Astrocyte (in vitro differentiated cells and primary cell): Measurements from ENCODE around the gene LRRC4. TPM values are rescaled to one million over a fixed set of nuclear protein-coding genes. Genes with fewer than 3 reads are reported as not detected.

ENCODE experiments used
- DNase-seq: peaks from one replicate; pipeline ENCODE4 v3.0.0-alpha.2; 2010; ENCODE audit warnings: low read depth
- FAIRE-seq: peaks from 2 replicates; lab custom pipeline; 2011; peaks lifted over from hg19 to GRCh38; lab: Jason Lieb, UNC
- H2AFZ ChIP-seq: 2 replicates; pipeline ENCODE4 v1.6.0; 2012; ENCODE audit warnings: low read depth, low read length, inconsistent platforms
- H3K27ac ChIP-seq: 2 replicates; pipeline ENCODE4 v1.5.1; 2011; ENCODE audit warnings: low read depth, low read length, inconsistent platforms
- H3K27me3 ChIP-seq: 2 replicates; pipeline ENCODE4 v1.6.0; 2011; ENCODE audit warnings: low read length, inconsistent platforms; ENCODE audit not compliant: insufficient read depth
- H3K36me3 ChIP-seq: 2 replicates; pipeline ENCODE4 v1.5.1; 2011; ENCODE audit warnings: low read length, inconsistent platforms; ENCODE audit not compliant: insufficient read depth
- H3K4me1 ChIP-seq: 2 replicates; pipeline ENCODE4 v1.5.1; 2011; ENCODE audit warnings: low read length, inconsistent platforms; ENCODE audit not compliant: insufficient read depth
- H3K4me2 ChIP-seq: 2 replicates; pipeline ENCODE4 v1.6.0; 2012; ENCODE audit warnings: low read length, inconsistent platforms
- H3K4me3 ChIP-seq: 2 replicates; pipeline ENCODE4 v1.5.1; 2011; ENCODE audit warnings: low read depth, mild to moderate bottlenecking, low read length, inconsistent platforms; ENCODE audit not compliant: insufficient read depth
- H3K79me2 ChIP-seq: 2 replicates; pipeline ENCODE4 v1.6.0; 2012; ENCODE audit warnings: mild to moderate bottlenecking, low read length, inconsistent platforms; ENCODE audit not compliant: insufficient read depth
- H3K9ac ChIP-seq: 2 replicates; pipeline ENCODE4 v1.6.0; 2012; ENCODE audit warnings: mild to moderate bottlenecking, low read length, inconsistent platforms
- H3K9me3 ChIP-seq: 2 replicates; pipeline ENCODE4 v1.5.1; 2012; ENCODE audit warnings: low read depth, mild to moderate bottlenecking, low read length, inconsistent platforms; ENCODE audit not compliant: insufficient read depth
- H4K20me1 ChIP-seq: 2 replicates; pipeline ENCODE4 v1.6.0; 2012; ENCODE audit warnings: low read length, inconsistent platforms; ENCODE audit not compliant: insufficient read depth
- H3K27ac Mint-ChIP-seq: one replicate; pipeline ENCODE4 v1.8.0; 2021; ENCODE audit warnings: mild to moderate bottlenecking, mixed read lengths; ENCODE audit not compliant: unreplicated experiment
- H3K27me3 Mint-ChIP-seq: one replicate; pipeline ENCODE4 v1.8.0; 2021; ENCODE audit warnings: low read depth, mixed read lengths; ENCODE audit not compliant: unreplicated experiment
- H3K36me3 Mint-ChIP-seq: one replicate; pipeline ENCODE4 v1.8.0; 2021; ENCODE audit warnings: low read depth, mixed read lengths; ENCODE audit not compliant: unreplicated experiment
- H3K4me1 Mint-ChIP-seq: one replicate; pipeline ENCODE4 v1.8.0; 2021; ENCODE audit warnings: low read depth, mixed read lengths; ENCODE audit not compliant: unreplicated experiment
- H3K4me3 Mint-ChIP-seq: one replicate; pipeline ENCODE4 v1.8.0; 2021; ENCODE audit warnings: mild to moderate bottlenecking, moderate library complexity, mixed read lengths; ENCODE audit not compliant: unreplicated experiment
- H3K9me3 Mint-ChIP-seq: one replicate; pipeline ENCODE4 v1.8.0; 2021; ENCODE audit warnings: mild to moderate bottlenecking, mixed read lengths; ENCODE audit not compliant: unreplicated experiment
- EZH2 ChIP-seq: IDR thresholded peaks from 2 replicates; pipeline ENCODE4 v1.6.1; 2012; ENCODE audit warnings: mild to moderate bottlenecking, low read length, inconsistent platforms; ENCODE audit not compliant: insufficient read depth
- total RNA-seq: library from RNA; stranded (reverse); gene quantifications from 2 replicates; pipeline ENCODE4 v1.2.1, GENCODE V29; 2021
- TF ChIP-seq, protein P1 (sequence below): IDR thresholded peaks from 2 replicates; pipeline ENCODE4 v1.5.1; 2011; ENCODE audit warnings: low read depth, mild to moderate bottlenecking, inconsistent platforms, low read length, moderate library complexity; ENCODE audit not compliant: insufficient read depth

LRRC4 gene
- total RNA-seq, 1 donor from 2014 or later, result 4.4 TPM

DNA sequence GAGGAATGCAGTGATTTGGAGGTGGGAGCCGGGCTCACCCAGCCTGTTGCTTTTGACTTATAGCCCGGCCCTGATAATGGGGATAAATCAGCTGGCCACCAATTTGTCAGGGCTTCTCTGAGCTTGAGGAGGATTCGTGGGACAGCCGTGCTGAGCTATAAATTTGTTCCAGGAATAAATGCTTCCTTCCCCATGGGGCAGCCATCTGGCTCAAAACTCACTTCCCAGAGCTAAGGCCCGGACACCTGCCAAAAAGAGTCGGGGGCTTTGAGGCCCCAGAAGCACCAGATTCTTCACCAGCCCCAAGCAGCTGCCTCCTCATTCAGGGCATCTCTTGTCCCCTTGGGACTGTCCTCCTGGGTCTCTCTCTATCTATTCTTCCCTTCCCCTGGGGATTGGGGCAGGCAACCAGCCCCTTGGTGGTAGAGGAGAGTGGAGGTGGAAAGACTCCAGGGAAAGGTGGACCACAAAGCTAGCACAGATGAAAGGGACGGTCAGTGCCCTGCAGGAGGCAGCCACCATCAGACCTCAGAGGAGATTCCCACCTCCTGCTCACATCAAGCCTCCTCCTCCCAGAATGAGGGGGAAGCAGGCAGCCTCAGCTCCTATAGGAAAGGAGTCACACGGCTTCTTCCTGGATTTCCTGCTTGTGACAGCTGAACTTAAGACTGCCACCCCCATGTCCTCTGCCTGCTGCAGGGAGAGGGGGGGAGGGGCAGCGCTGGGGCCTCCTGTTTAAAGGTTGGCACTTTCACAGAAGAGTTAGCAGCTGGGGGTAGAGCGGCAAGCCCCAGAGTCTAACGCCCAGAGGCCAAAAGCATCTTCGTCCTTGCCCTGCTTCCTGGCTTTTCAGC is 44.2 kb upstream of the LRRC4 start:
- TF ChIP-seq, protein P1, sequence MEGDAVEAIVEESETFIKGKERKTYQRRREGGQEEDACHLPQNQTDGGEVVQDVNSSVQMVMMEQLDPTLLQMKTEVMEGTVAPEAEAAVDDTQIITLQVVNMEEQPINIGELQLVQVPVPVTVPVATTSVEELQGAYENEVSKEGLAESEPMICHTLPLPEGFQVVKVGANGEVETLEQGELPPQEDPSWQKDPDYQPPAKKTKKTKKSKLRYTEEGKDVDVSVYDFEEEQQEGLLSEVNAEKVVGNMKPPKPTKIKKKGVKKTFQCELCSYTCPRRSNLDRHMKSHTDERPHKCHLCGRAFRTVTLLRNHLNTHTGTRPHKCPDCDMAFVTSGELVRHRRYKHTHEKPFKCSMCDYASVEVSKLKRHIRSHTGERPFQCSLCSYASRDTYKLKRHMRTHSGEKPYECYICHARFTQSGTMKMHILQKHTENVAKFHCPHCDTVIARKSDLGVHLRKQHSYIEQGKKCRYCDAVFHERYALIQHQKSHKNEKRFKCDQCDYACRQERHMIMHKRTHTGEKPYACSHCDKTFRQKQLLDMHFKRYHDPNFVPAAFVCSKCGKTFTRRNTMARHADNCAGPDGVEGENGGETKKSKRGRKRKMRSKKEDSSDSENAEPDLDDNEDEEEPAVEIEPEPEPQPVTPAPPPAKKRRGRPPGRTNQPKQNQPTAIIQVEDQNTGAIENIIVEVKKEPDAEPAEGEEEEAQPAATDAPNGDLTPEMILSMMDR, result no peak
- no peak for TF ChIP-seq EZH2
- no peak overlapping the region for H3K4me2 ChIP-seq
- no peak overlapping the region for H3K27ac ChIP-seq
- peaks cover 15% of the 10 kb centered on the region for H3K4me1 ChIP-seq
- H4K20me1 ChIP-seq, result peaks cover 92% of the 10 kb centered on the region
- no peak overlapping the region for H2AFZ ChIP-seq
- no peaks in the 10 kb centered on the region for H3K27me3 Mint-ChIP-seq
- no peak overlapping the region for H3K27ac Mint-ChIP-seq
- DNase-seq (no peak), FAIRE-seq (no peak)
- H3K4me3 Mint-ChIP-seq, result no peak overlapping the region
- no peak overlapping the region for H3K9ac ChIP-seq
- peaks cover 13% of the 10 kb centered on the region for H3K36me3 ChIP-seq
- peaks cover 23% of the 10 kb centered on the region for H3K36me3 Mint-ChIP-seq
- H3K27me3 ChIP-seq, result no peaks in the 10 kb centered on the region
- no peaks in the 10 kb centered on the region for H3K9me3 ChIP-seq
- peaks cover 13% of the 10 kb centered on the region for H3K4me1 Mint-ChIP-seq
- H3K79me2 ChIP-seq, result no peaks in the 10 kb centered on the region
- H3K4me3 ChIP-seq, result no peak overlapping the region
- no peaks in the 10 kb centered on the region for H3K9me3 Mint-ChIP-seq

DNA sequence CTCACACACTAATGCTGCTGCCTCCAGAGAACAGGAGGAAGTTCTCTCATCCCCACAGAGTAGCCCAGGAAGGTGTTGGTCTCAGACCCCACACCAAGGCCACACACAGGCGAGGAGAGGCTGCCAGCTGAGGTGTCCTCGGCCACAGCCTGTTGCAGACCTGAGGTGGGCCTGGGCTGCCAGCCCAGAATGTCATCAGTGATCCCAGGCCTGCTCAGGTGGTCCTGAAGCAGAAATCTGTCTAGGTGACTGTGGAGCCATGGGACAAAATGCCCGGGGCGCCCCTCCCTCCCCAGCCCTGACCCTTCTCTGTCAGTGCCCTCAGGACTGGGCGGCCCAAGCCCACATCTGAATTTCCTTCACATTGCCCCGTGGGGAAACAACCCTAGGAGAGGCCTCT is 43.5 kb upstream of the LRRC4 start:
- Mint-ChIP-seq H3K27me3 (no peaks in the 10 kb centered on the region), H3K9me3 (no peaks in the 10 kb centered on the region), H3K36me3 (peaks cover 21% of the 10 kb centered on the region), H3K27ac (no peak overlapping the region), H3K4me3 (no peak overlapping the region), H3K4me1 (peaks cover 13% of the 10 kb centered on the region)
- Histone ChIP-seq H3K4me2 (no peak overlapping the region), H3K9ac (no peak overlapping the region), H4K20me1 (peaks cover 92% of the 10 kb centered on the region), H3K79me2 (no peaks in the 10 kb centered on the region), H3K9me3 (no peaks in the 10 kb centered on the region), H2AFZ (no peak overlapping the region), H3K27ac (no peak overlapping the region), H3K27me3 (no peaks in the 10 kb centered on the region), H3K4me3 (no peak overlapping the region), H3K4me1 (peaks cover 15% of the 10 kb centered on the region), H3K36me3 (peaks cover 13% of the 10 kb centered on the region)
- no peak for TF ChIP-seq EZH2
- TF ChIP-seq, protein P1, result no peak
- FAIRE-seq (no peak), DNase-seq (no peak)

DNA sequence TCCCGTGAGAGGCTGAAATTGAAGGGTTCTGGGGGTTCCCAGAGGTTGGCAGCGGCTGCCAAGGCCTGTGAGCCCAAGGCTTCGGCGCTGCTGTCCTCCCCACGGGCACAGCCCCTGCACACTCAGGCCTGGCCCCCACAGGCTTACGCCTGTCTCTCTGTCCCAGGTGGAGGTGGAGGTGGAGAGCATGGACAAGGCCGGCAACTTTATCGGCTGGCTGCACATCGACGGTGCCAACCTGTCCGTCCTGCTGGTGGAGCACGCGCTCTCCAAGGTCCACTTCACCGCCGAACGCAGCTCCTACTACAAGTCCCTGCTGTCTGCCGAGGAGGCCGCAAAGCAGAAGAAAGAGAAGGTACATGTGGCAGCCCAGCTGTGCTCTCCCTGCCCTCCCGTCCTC is 43.1 kb upstream of the LRRC4 start:
- H3K79me2 ChIP-seq, result no peaks in the 10 kb centered on the region
- peaks cover 90% of the 10 kb centered on the region for H4K20me1 ChIP-seq
- H2AFZ ChIP-seq, result no peak overlapping the region
- no peak overlapping the region for H3K27ac Mint-ChIP-seq
- no peak overlapping the region for H3K27ac ChIP-seq
- no peaks in the 10 kb centered on the region for H3K9me3 Mint-ChIP-seq
- no peaks in the 10 kb centered on the region for H3K27me3 ChIP-seq
- H3K36me3 Mint-ChIP-seq, result peaks cover 21% of the 10 kb centered on the region
- peaks cover 13% of the 10 kb centered on the region for H3K36me3 ChIP-seq
- no peak overlapping the region for H3K4me3 ChIP-seq
- H3K27me3 Mint-ChIP-seq, result no peaks in the 10 kb centered on the region
- H3K9me3 ChIP-seq, result no peaks in the 10 kb centered on the region
- no peak overlapping the region for H3K9ac ChIP-seq
- DNase-seq, result no peak
- H3K4me2 ChIP-seq, result no peak overlapping the region
- H3K4me1 Mint-ChIP-seq, result peaks cover 15% of the 10 kb centered on the region
- TF ChIP-seq, protein P1, result no peak
- no peak for TF ChIP-seq EZH2
- FAIRE-seq, result no peak
- H3K4me3 Mint-ChIP-seq, result no peak overlapping the region
- peaks cover 15% of the 10 kb centered on the region for H3K4me1 ChIP-seq
